GM13976 (cell line): ENCODE measurements around the gene PLBD1.

Experiments
- DNase-seq: peaks from one replicate; pipeline ENCODE4 v3.0.0; 2012; ENCODE audit warnings: low spot score
- CTCF ChIP-seq: IDR thresholded peaks from 2 replicates; pipeline ENCODE4 v1.5.1; 2012; ENCODE audit warnings: borderline replicate concordance, mild to moderate bottlenecking; ENCODE audit not compliant: insufficient read depth; ENCODE audit errors: extremely low read depth, missing control alignments, control extremely low read depth
- in situ Hi-C: fragments of 300-500 bp; cut with MboI; formaldehyde crosslinking; loops from one replicate; pipeline ENCODE4 v1.12.0; 2022; ENCODE audit warnings: low sequenced_read_pairs, mixed read lengths, inconsistent platforms; ENCODE audit not compliant: unreplicated experiment

Gene PLBD1, protein sequence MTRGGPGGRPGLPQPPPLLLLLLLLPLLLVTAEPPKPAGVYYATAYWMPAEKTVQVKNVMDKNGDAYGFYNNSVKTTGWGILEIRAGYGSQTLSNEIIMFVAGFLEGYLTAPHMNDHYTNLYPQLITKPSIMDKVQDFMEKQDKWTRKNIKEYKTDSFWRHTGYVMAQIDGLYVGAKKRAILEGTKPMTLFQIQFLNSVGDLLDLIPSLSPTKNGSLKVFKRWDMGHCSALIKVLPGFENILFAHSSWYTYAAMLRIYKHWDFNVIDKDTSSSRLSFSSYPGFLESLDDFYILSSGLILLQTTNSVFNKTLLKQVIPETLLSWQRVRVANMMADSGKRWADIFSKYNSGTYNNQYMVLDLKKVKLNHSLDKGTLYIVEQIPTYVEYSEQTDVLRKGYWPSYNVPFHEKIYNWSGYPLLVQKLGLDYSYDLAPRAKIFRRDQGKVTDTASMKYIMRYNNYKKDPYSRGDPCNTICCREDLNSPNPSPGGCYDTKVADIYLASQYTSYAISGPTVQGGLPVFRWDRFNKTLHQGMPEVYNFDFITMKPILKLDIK

DNA sequence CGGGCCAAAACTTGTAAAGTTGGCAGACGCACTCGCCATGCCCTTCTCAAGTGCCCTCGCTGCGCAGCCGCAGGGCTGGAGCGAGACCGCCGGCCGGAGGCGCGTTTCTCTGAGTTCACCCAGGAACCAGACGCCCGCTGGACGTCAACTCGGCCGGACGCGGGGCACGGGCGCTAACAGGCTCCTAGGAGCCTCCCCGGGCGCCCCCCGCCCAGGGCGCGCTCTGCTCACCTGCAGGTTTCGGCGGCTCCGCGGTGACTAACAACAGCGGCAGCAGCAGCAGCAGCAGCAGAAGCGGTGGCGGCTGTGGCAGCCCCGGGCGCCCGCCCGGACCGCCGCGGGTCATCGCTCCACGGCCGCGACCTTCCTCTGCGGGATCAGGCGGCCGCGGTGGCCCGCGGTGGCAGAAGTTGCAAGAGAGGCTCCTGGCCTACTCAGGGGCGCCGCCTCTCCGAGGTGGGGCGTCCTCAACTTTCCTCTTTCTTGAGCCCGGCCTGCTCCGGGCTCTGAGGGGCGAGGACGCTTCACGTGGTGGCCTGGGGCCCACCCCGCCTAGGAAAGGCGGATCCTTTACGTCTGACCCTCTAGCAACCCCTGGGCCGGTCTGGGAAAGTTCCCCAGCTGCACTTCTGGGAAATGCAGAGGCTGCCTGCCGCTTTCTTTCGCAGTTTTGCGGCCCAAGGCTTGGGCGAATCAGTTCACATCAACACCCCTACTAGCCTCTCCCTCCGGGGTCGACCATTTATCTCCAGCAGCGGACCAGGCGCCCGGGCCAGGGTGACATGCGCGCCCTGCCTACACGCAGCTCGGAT is at the start of gene PLBD1:
Gene PLBD1, minus strand, starts transcription at position 533 of the 812 bp plus-strand sequence. Its CDS starts 187 bp downstream, at position 346.
- in situ Hi-C loops = no loop called here
- peak; percentile 64 for DNase-seq
- no peak for TF ChIP-seq CTCF

DNA sequence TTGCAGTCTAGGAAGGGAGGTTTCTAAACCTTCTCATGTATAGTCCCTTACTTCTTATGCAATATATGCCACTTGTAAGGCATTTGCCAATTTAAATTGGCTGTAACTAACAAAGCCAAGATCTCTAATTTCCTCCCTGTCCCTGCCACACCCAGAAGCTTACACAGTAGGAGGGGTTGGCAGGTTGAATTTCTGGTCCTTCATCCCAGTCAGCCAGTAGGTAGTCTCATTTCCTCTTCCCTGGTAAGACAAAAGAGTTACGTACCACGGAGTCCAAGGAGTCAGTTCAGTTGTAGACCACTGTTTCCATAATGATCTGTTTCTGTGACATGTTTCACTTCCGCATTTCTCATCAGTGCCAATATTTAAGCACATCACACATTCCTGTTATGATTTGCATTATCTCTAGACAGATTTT is 47.0 kb upstream of the PLBD1 start:
- peak; percentile 29 for DNase-seq
- in situ Hi-C loops = loop anchor here (10.0 kb wide), 1 partner anchor 250 kb away; the partner anchor contains the start of gene ATF7IP
- no peak for TF ChIP-seq CTCF

DNA sequence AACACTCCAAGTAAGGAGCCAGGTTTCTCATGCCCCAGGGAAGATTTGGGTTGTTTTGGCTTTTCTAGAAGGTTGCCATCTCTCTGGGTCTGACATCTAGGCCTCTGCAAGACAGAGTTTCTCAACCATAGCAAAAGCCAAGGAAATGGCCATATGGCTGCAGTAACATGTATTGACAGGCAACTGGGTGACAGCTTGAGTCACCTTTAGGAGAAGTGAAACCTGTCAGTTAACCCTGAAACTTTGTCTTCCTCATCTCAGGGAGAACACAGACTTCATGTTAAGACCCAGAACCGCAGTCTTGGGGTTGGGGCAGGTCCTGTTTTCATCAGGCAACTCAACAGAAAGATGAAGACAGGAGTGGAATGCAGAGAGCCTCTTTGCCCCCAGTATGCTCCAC is 46.0 kb upstream of the PLBD1 start:
- DNase-seq = peak; percentile 40
- in situ Hi-C loops = loop anchor here (10.0 kb wide), 1 partner anchor 249 kb away; the partner anchor contains the start of gene ATF7IP
- TF ChIP-seq CTCF = no peak

- in situ Hi-C loops = loop anchor here (10.0 kb wide), 1 partner anchor 248 kb away; the partner anchor contains the start of gene ATF7IP
- TF ChIP-seq CTCF = no peak
- DNase-seq = no peak
Measured at GRCh38 chr12:14612898-14613445, 45.3 kb upstream of the PLBD1 start.

DNA sequence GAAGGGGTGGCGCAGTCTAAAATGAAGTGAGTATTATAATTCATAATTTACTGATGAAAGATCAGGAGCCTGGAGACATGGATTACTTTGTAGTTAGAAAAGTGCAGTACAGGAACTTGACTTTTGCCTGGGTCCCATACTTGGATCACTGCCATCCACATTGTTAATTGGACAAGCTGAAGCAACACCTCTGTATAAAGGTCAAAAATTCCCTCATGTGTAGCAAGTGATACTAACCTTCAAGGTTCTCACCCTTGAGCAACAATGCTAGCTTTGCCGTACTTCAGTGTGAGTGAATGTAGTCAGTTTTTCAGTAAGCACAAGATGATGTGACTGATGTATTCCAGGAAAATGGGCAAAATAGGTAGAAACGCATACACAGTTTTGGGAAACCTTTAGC is 44.6 kb upstream of the PLBD1 start:
- in situ Hi-C loops = loop anchor here (10.0 kb wide), 1 partner anchor 247 kb away; the partner anchor contains the start of gene ATF7IP
- DNase-seq = no peak
- no peak for TF ChIP-seq CTCF
